ENCODE data around the gene LRRC74A. TPM values are rescaled to one million over a fixed set of nuclear protein-coding genes. Genes with fewer than 3 reads are reported as not detected.

LRRC74A gene
- total and polyA plus RNA-seq, 10 of the 15 experiments (the other 5 are each of a cell fraction or from before 2014, with no cell fraction given), result not detected

DNA sequence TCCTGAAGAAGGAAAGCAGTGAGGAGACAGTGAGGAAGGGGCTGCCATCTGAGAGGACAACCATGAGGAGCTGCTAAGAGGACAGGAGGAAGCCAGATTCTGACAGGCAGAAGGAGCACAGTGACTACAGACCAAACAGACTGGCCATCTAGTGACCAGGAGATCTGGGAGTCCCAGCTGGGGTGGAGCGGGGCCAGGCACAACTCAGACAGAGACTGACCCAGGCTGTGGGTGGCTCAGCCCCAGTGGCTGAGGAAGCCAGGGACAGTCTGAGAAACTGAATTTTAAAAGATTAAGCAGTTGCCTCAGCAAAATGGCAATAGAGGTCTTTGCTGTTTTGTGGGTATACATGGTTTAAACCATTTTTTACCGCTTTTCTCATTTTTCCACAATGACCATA lies 28.9 kb downstream of the LRRC74A start:
- ChIA-PET SMC1A (ENCODE audit: uncharacterized antibody, unreplicated experiment) (interaction anchor here (0.7 kb wide), 1 partner anchor 42 kb away, joined by 3 read pairs; the partner anchor contains the start of gene ANGEL1), RAD21 (ENCODE audit: unreplicated experiment) (no interaction called here), CTCF (interaction anchor here (0.9 kb wide), 1 partner anchor 13 kb away, joined by 3 read pairs; no protein-coding TSS in a partner anchor), POLR2A (no interaction called here)
- 3% methylated on average over 2 of the region's 2 CpGs for WGBS (ENCODE audit: insufficient coverage, insufficient replicate concordance, low lambda C conversion rate, missing lambda C conversion rate)
- no TSS peak for BruUV-seq (replicated peaks)
- FAIRE-seq (no peak), ATAC-seq (no peak), DNase-seq (ENCODE audit: low read depth, low spot score) (no peak)
- Histone ChIP-seq H3K79me2 (ENCODE audit: control insufficient read depth, insufficient read depth, low read length) (no peaks in the 10 kb centered on the region), H3K4me1 (ENCODE audit: control insufficient read depth, insufficient read depth, low read length) (no peaks in the 10 kb centered on the region), H4K20me1 (ENCODE audit: control insufficient read depth, insufficient read depth) (no peaks in the 10 kb centered on the region), H3K9ac (ENCODE audit: control insufficient read depth, insufficient read depth, low read length) (no peak overlapping the region), H3K4me3 (no peak overlapping the region), H3K9me3 (replicated peaks; ENCODE audit: control insufficient read depth, insufficient read depth, low read length) (no peaks in the 10 kb centered on the region), H3K36me3 (ENCODE audit: control insufficient read depth in 2 of 2, insufficient read depth in 2 of 2, low read length in 1 of 2) (no peaks in the 10 kb centered on the region), H3K27me3 (replicated peaks in 1 of 2; ENCODE audit: control insufficient read depth in 2 of 2, insufficient read depth in 2 of 2, low read length in 1 of 2) (peaks cover 0 to 1% of the 10 kb centered on the region in 2 experiments; a peak in 1 of 4 replicates), H3K4me2 (ENCODE audit: control insufficient read depth, insufficient read depth) (no peak overlapping the region), H2AFZ (ENCODE audit: control insufficient read depth, low read depth, low read length) (no peak overlapping the region), H3K27ac (ENCODE audit: control insufficient read depth, insufficient read depth) (no peak overlapping the region)
- in situ Hi-C loops (cut with MboI), result no loop called here
- intact Hi-C loops (cut with micrococcal nuclease; ENCODE audit: unreplicated experiment), result no loop called here
- no peak for TF ChIP-seq HDAC6 (IDR thresholded peaks at IDR 0.05; ENCODE audit: unreplicated experiment)
- TF ChIP-seq, protein P1, sequence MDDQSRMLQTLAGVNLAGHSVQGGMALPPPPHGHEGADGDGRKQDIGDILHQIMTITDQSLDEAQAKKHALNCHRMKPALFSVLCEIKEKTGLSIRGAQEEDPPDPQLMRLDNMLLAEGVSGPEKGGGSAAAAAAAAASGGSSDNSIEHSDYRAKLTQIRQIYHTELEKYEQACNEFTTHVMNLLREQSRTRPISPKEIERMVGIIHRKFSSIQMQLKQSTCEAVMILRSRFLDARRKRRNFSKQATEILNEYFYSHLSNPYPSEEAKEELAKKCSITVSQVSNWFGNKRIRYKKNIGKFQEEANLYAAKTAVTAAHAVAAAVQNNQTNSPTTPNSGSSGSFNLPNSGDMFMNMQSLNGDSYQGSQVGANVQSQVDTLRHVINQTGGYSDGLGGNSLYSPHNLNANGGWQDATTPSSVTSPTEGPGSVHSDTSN (IDR thresholded peaks at IDR 0.05; ENCODE audit: insufficient replicate concordance, low read depth, low read length), result no peak

DNA sequence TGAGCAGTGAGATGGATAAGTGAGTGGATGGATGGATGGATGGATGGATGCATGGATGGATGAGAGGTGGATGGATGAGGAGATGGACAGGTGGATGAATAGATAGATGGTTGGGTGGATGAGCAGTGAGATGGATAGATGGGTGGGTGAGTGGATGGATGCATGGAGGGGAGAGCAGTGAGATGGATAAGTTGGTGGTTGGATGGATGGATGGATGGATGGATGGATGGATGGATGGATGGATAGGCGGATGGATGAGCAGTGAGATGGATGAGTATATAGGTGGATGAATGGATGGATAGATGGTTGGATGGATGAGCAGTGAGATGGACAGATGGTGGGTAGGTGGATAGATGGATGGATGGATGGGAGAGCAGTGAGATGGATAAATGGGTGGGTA lies 30.6 kb downstream of the LRRC74A start:
- Histone ChIP-seq H3K9ac (ENCODE audit: control insufficient read depth, insufficient read depth, low read length) (no peak overlapping the region), H3K4me3 (no peak overlapping the region), H3K79me2 (ENCODE audit: control insufficient read depth, insufficient read depth, low read length) (no peaks in the 10 kb centered on the region), H3K27me3 (replicated peaks in 1 of 2; ENCODE audit: control insufficient read depth in 2 of 2, insufficient read depth in 2 of 2, low read length in 1 of 2) (peaks cover 0 to 1% of the 10 kb centered on the region in 2 experiments; a peak in 1 of 4 replicates), H3K4me1 (ENCODE audit: control insufficient read depth, insufficient read depth, low read length) (no peaks in the 10 kb centered on the region), H3K27ac (ENCODE audit: control insufficient read depth, insufficient read depth) (no peak overlapping the region), H4K20me1 (ENCODE audit: control insufficient read depth, insufficient read depth) (no peaks in the 10 kb centered on the region), H3K36me3 (ENCODE audit: control insufficient read depth in 2 of 2, insufficient read depth in 2 of 2, low read length in 1 of 2) (no peaks in the 10 kb centered on the region), H3K9me3 (replicated peaks; ENCODE audit: control insufficient read depth, insufficient read depth, low read length) (no peaks in the 10 kb centered on the region), H2AFZ (ENCODE audit: control insufficient read depth, low read depth, low read length) (no peak overlapping the region), H3K4me2 (ENCODE audit: control insufficient read depth, insufficient read depth) (no peak overlapping the region)
- intact Hi-C loops (cut with micrococcal nuclease; ENCODE audit: unreplicated experiment), result no loop called here
- in situ Hi-C loops (cut with MboI), result no loop called here
- FAIRE-seq (no peak), ATAC-seq (no peak), DNase-seq (ENCODE audit: low read depth, low spot score) (no peak)
- CTCF ChIA-PET, result interaction anchor here (0.6 to 1.1 kb wide), 3 partner anchors 9 to 147 kb away, joined by 3 to 4 read pairs (median 3); no protein-coding TSS in a partner anchor
- RAD21 ChIA-PET (ENCODE audit: unreplicated experiment), result no interaction called here
- 0% methylated on average over 1 of the region's 1 CpG for WGBS (ENCODE audit: insufficient coverage, insufficient replicate concordance, low lambda C conversion rate, missing lambda C conversion rate)
- BruUV-seq (replicated peaks), result no TSS peak
- SMC1A ChIA-PET (ENCODE audit: uncharacterized antibody, unreplicated experiment), result interaction anchor here (1.4 kb wide), 1 partner anchor 40 kb away, joined by 3 read pairs; no protein-coding TSS in a partner anchor
- POLR2A ChIA-PET, result no interaction called here
- TF ChIP-seq FOS (IDR thresholded peaks at IDR 0.05; ENCODE audit: borderline replicate concordance, extremely low read depth, insufficient read length), result no peak
- TF ChIP-seq PAX5 (IDR thresholded peaks at IDR 0.05; ENCODE audit: borderline replicate concordance, low read depth, low read length), result no peak
- no peak for TF ChIP-seq HDAC6 (IDR thresholded peaks at IDR 0.05; ENCODE audit: unreplicated experiment)
- TF ChIP-seq SIN3A (IDR thresholded peaks at IDR 0.05; ENCODE audit: low read depth, low read length), result no peak
- TF ChIP-seq SMAD1 (IDR thresholded peaks at IDR 0.05; ENCODE audit: low read depth, partially characterized antibody), result no peak
- no peak for TF ChIP-seq SREBF2 (IDR thresholded peaks at IDR 0.05; ENCODE audit: low read length)
- TF ChIP-seq, protein P2, sequence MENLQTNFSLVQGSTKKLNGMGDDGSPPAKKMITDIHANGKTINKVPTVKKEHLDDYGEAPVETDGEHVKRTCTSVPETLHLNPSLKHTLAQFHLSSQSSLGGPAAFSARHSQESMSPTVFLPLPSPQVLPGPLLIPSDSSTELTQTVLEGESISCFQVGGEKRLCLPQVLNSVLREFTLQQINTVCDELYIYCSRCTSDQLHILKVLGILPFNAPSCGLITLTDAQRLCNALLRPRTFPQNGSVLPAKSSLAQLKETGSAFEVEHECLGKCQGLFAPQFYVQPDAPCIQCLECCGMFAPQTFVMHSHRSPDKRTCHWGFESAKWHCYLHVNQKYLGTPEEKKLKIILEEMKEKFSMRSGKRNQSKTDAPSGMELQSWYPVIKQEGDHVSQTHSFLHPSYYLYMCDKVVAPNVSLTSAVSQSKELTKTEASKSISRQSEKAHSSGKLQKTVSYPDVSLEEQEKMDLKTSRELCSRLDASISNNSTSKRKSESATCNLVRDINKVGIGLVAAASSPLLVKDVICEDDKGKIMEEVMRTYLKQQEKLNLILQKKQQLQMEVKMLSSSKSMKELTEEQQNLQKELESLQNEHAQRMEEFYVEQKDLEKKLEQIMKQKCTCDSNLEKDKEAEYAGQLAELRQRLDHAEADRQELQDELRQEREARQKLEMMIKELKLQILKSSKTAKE (IDR thresholded peaks at IDR 0.05; ENCODE audit: low read depth, poor library complexity, severe bottlenecking), result no peak
- TF ChIP-seq SMC3 (IDR thresholded peaks at IDR 0.05; ENCODE audit: borderline replicate concordance, low read length), result no peak
- no peak for TF ChIP-seq RCOR1 (conservative IDR thresholded peaks at IDR 0.05; ENCODE audit: low read depth, low read length)
- no peak for TF ChIP-seq MTA2 (IDR thresholded peaks at IDR 0.05; ENCODE audit: low read depth)
- no peak for TF ChIP-seq KLF5 (IDR thresholded peaks at IDR 0.05; ENCODE audit: partially characterized antibody)
